ENCODE results near the gene ZNF69. TPM values are rescaled to one million over a fixed set of nuclear protein-coding genes. Genes with fewer than 3 reads are reported as not detected.

The ZNF69 gene
- total and polyA plus RNA-seq, 4 donors, result 1.3 to 10.8 (median 7.3) TPM

Other genes starting within 250 kb of the ZNF69 start
- gene ZNF823, start 148.8 kb upstream of the ZNF69 start, total RNA-seq, result 1 to 10 TPM; 5.1 to 8.7 TPM
- gene ZNF823, start 148.8 kb upstream of the ZNF69 start, polyA plus RNA-seq, result 1 to 10 TPM; 3.1 to 3.4 TPM
- 10 to 100 TPM in 1 of 2 donors, 1 to 10 TPM in 1; 9.5 to 13.2 TPM for gene ZNF441, start 120.8 kb upstream of the ZNF69 start, total RNA-seq
- 1 to 10 TPM; 4.1 to 8.1 TPM for gene ZNF441, start 120.8 kb upstream of the ZNF69 start, polyA plus RNA-seq
- 1 to 10 TPM; 3.1 to 4.8 TPM for gene ZNF491, start 89.3 kb upstream of the ZNF69 start, total RNA-seq
- gene ZNF491, start 89.3 kb upstream of the ZNF69 start, polyA plus RNA-seq, result 1 to 10 TPM in 1 of 2 donors, under 1 TPM in 1; 0.50 to 2.0 TPM
- 10 to 100 TPM; 12.7 to 16.1 TPM for gene ZNF440, start 73.5 kb upstream of the ZNF69 start, total RNA-seq
- gene ZNF440, start 73.5 kb upstream of the ZNF69 start, polyA plus RNA-seq, result 1 to 10 TPM; 3.1 to 5.5 TPM
- gene ZNF439, start 39.1 kb upstream of the ZNF69 start, total RNA-seq, result 10 to 100 TPM in 1 of 2 donors, 1 to 10 TPM in 1; 9.4 to 13.3 TPM
- gene ZNF439, start 39.1 kb upstream of the ZNF69 start, polyA plus RNA-seq, result 10 to 100 TPM in 1 of 2 donors, 1 to 10 TPM in 1; 6.3 to 11.7 TPM
- 10 to 100 TPM; 11.6 to 19.2 TPM for gene ZNF700, start 37.3 kb downstream of the ZNF69 start, total RNA-seq
- 10 to 100 TPM in 1 of 2 donors, 1 to 10 TPM in 1; 3.8 to 13.8 TPM for gene ZNF700, start 37.3 kb downstream of the ZNF69 start, polyA plus RNA-seq
- gene ZNF763, start 77.3 kb downstream of the ZNF69 start, total RNA-seq, result 1 to 10 TPM; 1.9 to 5.1 TPM
- 1 to 10 TPM; 3.1 to 3.3 TPM for gene ZNF763, start 77.3 kb downstream of the ZNF69 start, polyA plus RNA-seq
- 1 to 10 TPM; 5.1 to 5.5 TPM for gene ZNF433, start 147.9 kb downstream of the ZNF69 start, total RNA-seq
- 1 to 10 TPM; 4.4 to 5.8 TPM for gene ZNF433, start 147.9 kb downstream of the ZNF69 start, polyA plus RNA-seq
- under 1 TPM in 1 of 2 donors, not detected in 1; 0.45 TPM for gene ZNF878, start 165.2 kb downstream of the ZNF69 start, total RNA-seq
- gene ZNF878, start 165.2 kb downstream of the ZNF69 start, polyA plus RNA-seq, result not detected
- gene ZNF844, start 176.9 kb downstream of the ZNF69 start, total RNA-seq, result 10 to 100 TPM in 1 of 2 donors, 1 to 10 TPM in 1; 7.8 to 14.3 TPM
- 1 to 10 TPM; 2.3 to 3.9 TPM for gene ZNF844, start 176.9 kb downstream of the ZNF69 start, polyA plus RNA-seq